Left kidney (tissue), 2 donors: Measurements from ENCODE around the gene CCDC179. TPM values are rescaled to one million over a fixed set of nuclear protein-coding genes. Genes with fewer than 3 reads are reported as not detected.

Source experiments
- DNase-seq: peaks from one replicate; pipeline ENCODE4 v3.0.0-alpha.2; 2013
- polyA plus RNA-seq: library from polyadenylated mRNA; unstranded; fragments of 120-200 nt; gene quantifications from one replicate; pipeline ENCODE4 v1.2.1, GENCODE V29; 2013; ENCODE audit not compliant: insufficient read length

Gene CCDC179
- polyA plus RNA-seq, 1 donor: not detected

- DNase-seq: no peak
These were observed 52.3 kb downstream of the CCDC179 start for GRCh38 chr11:22807855-22808570.

- DNase-seq: no peak
These were observed 52.9 kb downstream of the CCDC179 start for GRCh38 chr11:22807391-22807790.

- no peak for DNase-seq
These were observed 57.4 kb downstream of the CCDC179 start for GRCh38 chr11:22802861-22803260.

- no peak for DNase-seq
These were observed 59.8 kb downstream of the CCDC179 start for GRCh38 chr11:22800482-22800881.

GRCh38 chr11:22798901-22799300, 61.4 kb downstream of the CCDC179 start:
- no peak for DNase-seq

GRCh38 chr11:22797047-22797446, 63.2 kb downstream of the CCDC179 start:
- no peak for DNase-seq

Other genes starting within 250 kb of the CCDC179 start
- gene FANCF, start 234.7 kb downstream of the CCDC179 start, polyA plus RNA-seq: 18.4 TPM
- 13.8 TPM for gene GAS2, start 193.9 kb downstream of the CCDC179 start, polyA plus RNA-seq
- gene SVIP, start 30.7 kb downstream of the CCDC179 start, polyA plus RNA-seq: 42.1 TPM